Sigmoid colon (tissue), 7 donors: ENCODE measurements around the gene OR1D5. TPM values are rescaled to one million over a fixed set of nuclear protein-coding genes. Genes with fewer than 3 reads are reported as not detected.

Experiments used
- DNase-seq: peaks from one replicate; pipeline ENCODE4 v3.0.0-alpha.2; 2019
- H3K27ac ChIP-seq, 4 donors: fragments of 200-600 bp; sonication (generic); one replicate each; pipeline ENCODE4 v1.5.1; 2016 to 2019; ENCODE audit warnings: mild to moderate bottlenecking in 1 of 4
- H3K27me3 ChIP-seq, 3 donors: fragments of 200-600 bp; sonication (generic); one replicate each; pipeline ENCODE4 v1.5.1; 2019; ENCODE audit warnings: mild to moderate bottlenecking in 1 of 3
- H3K36me3 ChIP-seq, 4 donors: fragments of 200-600 bp; sonication (generic); one replicate each; pipeline ENCODE4 v1.5.1; 2016 to 2019
- H3K4me1 ChIP-seq, 4 donors: fragments of 200-600 bp; sonication (generic); one replicate each; pipeline ENCODE4 v1.5.1; 2017 to 2019
- H3K4me3 ChIP-seq, 4 donors: fragments of 200-600 bp; sonication (generic); one replicate each; pipeline ENCODE4 v1.5.1; 2017 to 2019; ENCODE audit warnings: mild to moderate bottlenecking in 2 of 4, moderate library complexity in 1 of 4
- H3K9me3 ChIP-seq, 4 donors: fragments of 200-600 bp in 3 of 4; sonication (generic) in 3 of 4; one replicate each; pipeline versions ENCODE4 v1.5.1 to v1.6.1; 2013 to 2019
- CTCF ChIP-seq, 4 experiments: fragments of 450-650 bp in 3 of 4; fragments of 200-600 bp in 1 of 4; IDR thresholded peaks; one replicate each; pipeline ENCODE4 v1.5.1; 2016 to 2019; ENCODE audit warnings: antibody characterized with exemption in 4 of 4, mild to moderate bottlenecking in 3 of 4, moderate library complexity in 2 of 4
- EP300 ChIP-seq, 4 donors: sonication (generic); formaldehyde crosslinking; IDR thresholded peaks; one replicate each; pipeline ENCODE4 v1.6.1; 2017; ENCODE audit warnings: antibody characterized with exemption in 4 of 4
- POLR2A ChIP-seq, 2 donors: fragments of 450-650 bp; IDR thresholded peaks; one replicate each; pipeline ENCODE4 v1.6.1; 2016; ENCODE audit warnings: antibody characterized with exemption in 2 of 2, mild to moderate bottlenecking in 2 of 2, moderate library complexity in 2 of 2
- POLR2AphosphoS5 ChIP-seq, 4 donors: sonication (generic); formaldehyde crosslinking; IDR thresholded peaks; one replicate each; pipeline ENCODE4 v1.6.1; 2017; ENCODE audit warnings: antibody characterized with exemption in 4 of 4
- whole genome bisulfite sequencing, 2 donors: extraction: QIAGEN DNeasy Blood & Tissue Kit; methylation state at CpG; one replicate each; pipeline ENCODE4 v1.1.7; 2013; 5-methylcytosine and 5-hydroxymethylcytosine counted together
- intact Hi-C: fragments of 100-400 bp; cut with DNase I; formaldehyde crosslinking; loops from one replicate; pipeline ENCODE4 v1.15.1; 2023
- polyA plus RNA-seq, 3 donors: library from polyadenylated mRNA; stranded (reverse); fragments of 200-250 nt; gene quantifications; one replicate each; pipeline ENCODE4 v1.2.3, GENCODE V29; 2013
- total RNA-seq, 4 donors: library from RNA; depleted of rRNA; stranded (reverse); fragments of >200 nt; gene quantifications; one replicate each; pipeline ENCODE4 v1.1.0, GENCODE V29; 2016
- donor health status: healthy with polysubstance abuse.
- donor health status: Bipolar disorder and iron deficiency.
- donor health status: healthy.

Gene OR1D5
- total and polyA plus RNA-seq, 7 donors, result not detected

DNA sequence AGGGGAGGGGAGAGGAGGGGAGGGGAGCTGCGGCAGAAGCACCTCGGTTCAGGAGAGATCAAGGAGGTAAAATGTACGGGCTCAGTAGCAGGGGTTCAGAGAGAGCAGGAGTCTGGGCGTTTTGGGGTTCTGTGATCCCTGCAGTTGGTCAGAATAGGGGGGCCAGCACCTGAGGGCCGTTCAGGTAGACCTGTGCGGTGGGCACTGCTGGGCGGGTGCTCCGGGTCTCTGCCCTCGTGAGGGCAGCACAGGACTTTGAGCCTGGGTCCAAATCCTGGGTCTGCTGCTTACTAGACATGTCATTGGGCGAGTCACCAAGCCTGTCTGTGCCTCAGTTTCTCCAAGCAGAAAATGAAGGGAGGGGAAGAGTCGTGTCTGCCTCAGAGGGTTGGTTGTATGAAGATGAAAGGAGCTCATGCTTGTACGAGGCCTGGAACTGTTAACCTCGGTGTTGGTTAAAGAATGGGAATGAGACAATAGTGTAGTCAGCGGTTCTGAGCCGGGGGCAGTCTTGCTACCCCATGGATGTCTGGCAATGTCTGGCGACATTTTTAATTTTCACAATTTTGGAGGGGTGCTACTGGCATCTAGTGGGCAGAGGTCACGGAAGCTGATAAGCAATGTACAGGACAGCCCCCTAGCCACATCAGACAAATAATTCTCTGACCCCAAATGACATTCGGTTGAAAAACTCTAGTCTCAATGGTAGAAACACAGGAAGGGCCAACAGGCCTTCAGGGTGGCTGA is 35.4 kb downstream of the OR1D5 start:
- 91 to 92% methylated on average over 18 of the region's 18 CpGs for WGBS, 2 donors
- H3K9me3 ChIP-seq, result peaks cover 0 to 2% (median 0%) of the 10 kb centered on the region in 4 donors
- DNase-seq, result no peak

DNA sequence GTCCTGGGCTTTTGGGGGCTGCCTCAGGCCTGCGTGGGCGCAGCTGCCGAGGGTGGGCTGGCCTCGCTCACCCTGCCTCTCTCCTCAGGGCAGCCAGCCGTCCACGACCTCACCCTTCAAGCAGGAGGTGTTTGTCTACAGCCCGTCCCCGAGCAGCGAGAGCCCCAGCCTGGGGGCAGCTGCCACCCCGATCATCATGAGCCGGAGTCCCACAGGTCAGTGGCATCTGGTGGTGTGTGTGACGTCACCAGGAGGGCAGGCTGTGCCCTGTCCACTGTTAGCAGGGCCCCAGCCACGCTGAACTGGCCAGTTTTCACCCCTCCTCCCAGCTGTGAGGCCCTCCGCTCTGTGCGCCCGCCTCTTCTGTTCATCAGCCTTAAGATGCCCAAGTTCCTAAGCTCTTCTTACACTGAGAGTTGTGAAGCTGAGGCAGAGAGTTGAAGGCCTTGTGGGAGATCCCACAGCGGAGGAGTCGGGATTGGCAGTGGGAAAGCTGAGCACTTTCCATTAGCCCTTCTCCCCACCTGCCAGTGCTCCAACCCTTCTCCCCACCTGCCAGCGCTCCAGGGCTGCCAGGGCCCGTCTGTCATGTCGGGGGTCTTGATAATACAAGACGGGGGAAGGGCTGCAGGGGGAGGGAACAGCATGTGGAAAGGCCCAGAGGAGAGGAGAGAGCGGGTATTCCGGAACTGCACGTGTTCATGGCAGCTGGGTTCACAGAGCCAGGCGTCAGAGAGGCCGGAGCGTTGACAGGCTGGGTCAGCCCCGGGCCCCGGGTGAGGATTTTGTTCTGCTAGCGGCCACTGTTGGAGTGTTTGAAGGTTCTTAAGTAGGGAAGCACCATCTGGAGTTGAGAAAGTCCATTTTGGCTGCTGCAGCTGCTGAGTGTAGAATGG is 36.3 kb downstream of the OR1D5 start:
- DNase-seq, result no peak
- no peaks in the 10 kb centered on the region for H3K4me1 ChIP-seq
- TF ChIP-seq CTCF (IDR thresholded peaks at IDR 0.05) (no peak), POLR2A (IDR thresholded peaks at IDR 0.05) (no peak), EP300 (IDR thresholded peaks at IDR 0.05) (no peak), POLR2AphosphoS5 (IDR thresholded peaks at IDR 0.05) (no peak)
- H3K4me3 ChIP-seq, result no peak overlapping the region
- H3K9me3 ChIP-seq, result peaks cover 0 to 6% (median under 1%) of the 10 kb centered on the region in 4 donors
- peaks cover 0 to 53% (median 0%) of the 10 kb centered on the region in 4 donors for H3K36me3 ChIP-seq
- 89 to 92% methylated on average over 31 of the region's 31 CpGs for WGBS, 2 donors
- H3K27me3 ChIP-seq, result no peaks in the 10 kb centered on the region
- intact Hi-C loops, result no loop called here
- no peak overlapping the region for H3K27ac ChIP-seq

More for the DNA sequence above, 35.4 kb downstream of the OR1D5 start:
- Histone ChIP-seq H3K36me3 (peaks cover 0 to 46% (median 0%) of the 10 kb centered on the region in 4 donors), H3K4me3 (no peak overlapping the region), H3K27me3 (no peaks in the 10 kb centered on the region), H3K27ac (no peak overlapping the region), H3K4me1 (no peaks in the 10 kb centered on the region)
- intact Hi-C loops, result no loop called here
- no peak for TF ChIP-seq EP300 (IDR thresholded peaks at IDR 0.05)
- no peak for TF ChIP-seq CTCF (IDR thresholded peaks at IDR 0.05)
- no peak for TF ChIP-seq POLR2AphosphoS5 (IDR thresholded peaks at IDR 0.05)
- no peak for TF ChIP-seq POLR2A (IDR thresholded peaks at IDR 0.05)

- no peak overlapping the region for H3K4me3 ChIP-seq
- H3K36me3 ChIP-seq, result peaks cover 0 to 60% (median 2%) of the 10 kb centered on the region in 4 donors
- DNase-seq, result no peak
- no peak for TF ChIP-seq CTCF (IDR thresholded peaks at IDR 0.05)
- TF ChIP-seq POLR2A (IDR thresholded peaks at IDR 0.05), result no peak
- no peak for TF ChIP-seq EP300 (IDR thresholded peaks at IDR 0.05)
- TF ChIP-seq POLR2AphosphoS5 (IDR thresholded peaks at IDR 0.05), result no peak
- no peaks in the 10 kb centered on the region for H3K27me3 ChIP-seq
- WGBS, 2 donors, result 91 to 92% methylated on average over 26 of the region's 26 CpGs
- H3K4me1 ChIP-seq, result no peaks in the 10 kb centered on the region
- peaks cover 0 to 6% (median 2%) of the 10 kb centered on the region in 4 donors for H3K9me3 ChIP-seq
- no peak overlapping the region for H3K27ac ChIP-seq
- intact Hi-C loops, result no loop called here
These were observed 37.1 kb downstream of the OR1D5 start for GRCh38 chr17:3026125-3026855.

DNA sequence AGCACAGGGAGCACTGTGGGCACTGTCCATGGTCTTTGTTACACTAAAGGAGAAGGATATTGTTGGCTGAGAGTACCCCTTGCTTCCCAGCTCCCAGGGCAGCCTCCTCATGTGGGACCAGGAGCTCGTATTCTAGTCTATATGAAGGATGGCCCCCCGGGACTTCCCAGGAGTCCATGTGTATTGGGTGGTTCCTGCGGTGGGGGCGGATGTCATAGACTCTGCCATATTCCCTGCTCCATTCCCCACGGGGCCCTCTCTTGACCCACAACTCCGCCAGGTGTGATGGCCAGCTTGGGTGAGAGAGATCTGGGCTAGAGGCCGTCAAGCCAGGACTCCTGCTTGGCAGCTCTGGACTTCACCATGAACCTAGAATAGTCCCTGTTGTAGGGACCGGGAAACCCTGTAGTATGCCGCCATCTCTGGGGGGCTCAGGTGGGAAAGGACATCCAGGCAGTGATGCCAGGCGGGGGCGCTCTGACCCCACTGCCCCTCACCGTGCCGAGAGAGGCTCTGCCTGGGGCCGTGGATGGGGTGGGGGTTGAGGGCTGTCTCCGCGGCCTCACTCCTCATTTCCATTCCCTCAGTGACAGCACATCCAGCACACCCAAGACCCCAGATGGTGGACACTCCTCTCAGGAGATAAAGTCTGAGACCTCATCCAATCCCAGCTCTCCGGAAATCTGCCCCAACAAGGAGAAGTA is 37.8 kb downstream of the OR1D5 start:
- Histone ChIP-seq H3K4me3 (no peak overlapping the region), H3K4me1 (no peaks in the 10 kb centered on the region), H3K27ac (no peak overlapping the region), H3K36me3 (peaks cover 0 to 59% (median 2%) of the 10 kb centered on the region in 4 donors), H3K27me3 (no peaks in the 10 kb centered on the region), H3K9me3 (peaks cover 0 to 6% (median 2%) of the 10 kb centered on the region in 4 donors)
- DNase-seq, result no peak
- intact Hi-C loops, result no loop called here
- no peak for TF ChIP-seq POLR2A (IDR thresholded peaks at IDR 0.05)
- 96% methylated on average over 17 of the region's 17 CpGs for WGBS, 2 donors
